Osteoblast (primary cell): Measurements from ENCODE around the gene ABCG8. TPM values are rescaled to one million over a fixed set of nuclear protein-coding genes. Genes with fewer than 3 reads are reported as not detected.

Source experiments
- DNase-seq: peaks from one replicate; pipeline ENCODE4 v3.0.0; 2011; ENCODE audit warnings: low spot score, mixed read lengths; ENCODE audit not compliant: insufficient read length; ENCODE audit errors: missing footprints
- H2AFZ ChIP-seq: 2 replicates; pipeline ENCODE4 v1.6.0; 2011; ENCODE audit warnings: mild to moderate bottlenecking, low read length
- H3K27ac ChIP-seq: 2 replicates; pipeline ENCODE4 v1.5.1; 2011; ENCODE audit warnings: mild to moderate bottlenecking, low read depth, low read length, moderate library complexity
- H3K27me3 ChIP-seq: 2 replicates; pipeline ENCODE4 v1.6.0; 2012; ENCODE audit warnings: mild to moderate bottlenecking, control low read depth, inconsistent platforms, low read length, moderate library complexity; ENCODE audit not compliant: insufficient read depth
- H3K36me3 ChIP-seq: 2 replicates; pipeline ENCODE4 v1.5.1; 2011; ENCODE audit warnings: mild to moderate bottlenecking, low read length, control low read depth, moderate library complexity; ENCODE audit not compliant: insufficient read depth
- H3K4me1 ChIP-seq: 2 replicates; pipeline ENCODE4 v1.5.1; 2011; ENCODE audit warnings: mild to moderate bottlenecking, low read length, control low read depth, moderate library complexity; ENCODE audit not compliant: insufficient read depth
- H3K4me2 ChIP-seq: 2 replicates; pipeline ENCODE4 v1.6.0; 2011; ENCODE audit warnings: mild to moderate bottlenecking, low read length; ENCODE audit not compliant: insufficient read depth
- H3K4me3 ChIP-seq: fragments of 200-600 bp; sonication (generic); 3 replicates; pipeline ENCODE4 v1.5.1; 2012; ENCODE audit warnings: mild to moderate bottlenecking, low read length, inconsistent platforms; ENCODE audit not compliant: insufficient read depth
- H3K79me2 ChIP-seq: 2 replicates; pipeline ENCODE4 v1.6.0; 2012; ENCODE audit warnings: mild to moderate bottlenecking, low read length, control low read depth, inconsistent platforms; ENCODE audit not compliant: insufficient read depth
- H3K9me3 ChIP-seq: 2 replicates; pipeline ENCODE4 v1.5.1; 2011; ENCODE audit warnings: low read depth, low read length, control low read depth
- H4K20me1 ChIP-seq: 2 replicates; pipeline ENCODE4 v1.6.0; 2012; ENCODE audit warnings: mild to moderate bottlenecking, low read length, control low read depth; ENCODE audit not compliant: insufficient read depth
- CTCF ChIP-seq: IDR thresholded peaks from 2 replicates; pipeline ENCODE4 v1.5.1; 2011; ENCODE audit warnings: mild to moderate bottlenecking, low read depth, low read length, moderate library complexity; ENCODE audit errors: extremely low read depth
- total RNA-seq: library from RNA; depleted of rRNA; stranded (reverse); fragments of >200 nt; gene quantifications from 2 replicates; pipeline ENCODE4 v1.2.3, GENCODE V29; 2012

Gene ABCG8
- total RNA-seq, 1 donor: not detected

GRCh38 chr2:43894743-43895142 lies 56.0 kb downstream of the ABCG8 start:
- peaks cover 57% of the 10 kb centered on the region for H3K36me3 ChIP-seq
- no peak overlapping the region for H2AFZ ChIP-seq
- DNase-seq: no peak
- H3K27me3 ChIP-seq: no peaks in the 10 kb centered on the region
- H3K9me3 ChIP-seq: no peaks in the 10 kb centered on the region
- no peaks in the 10 kb centered on the region for H4K20me1 ChIP-seq
- no peaks in the 10 kb centered on the region for H3K4me1 ChIP-seq
- no peak overlapping the region for H3K27ac ChIP-seq
- H3K4me3 ChIP-seq: no peak overlapping the region
- TF ChIP-seq CTCF: no peak
- no peak overlapping the region for H3K4me2 ChIP-seq
- H3K79me2 ChIP-seq: peaks cover 2% of the 10 kb centered on the region

- Histone ChIP-seq H3K4me3 (no peak overlapping the region), H2AFZ (no peak overlapping the region), H4K20me1 (no peaks in the 10 kb centered on the region), H3K9me3 (no peaks in the 10 kb centered on the region), H3K79me2 (peaks cover 2% of the 10 kb centered on the region), H3K27ac (no peak overlapping the region), H3K27me3 (no peaks in the 10 kb centered on the region), H3K4me1 (no peaks in the 10 kb centered on the region), H3K4me2 (no peak overlapping the region), H3K36me3 (peaks cover 40% of the 10 kb centered on the region)
- TF ChIP-seq CTCF: no peak
- no peak for DNase-seq
Measured at GRCh38 chr2:43896906-43897305, 58.1 kb downstream of the ABCG8 start.

GRCh38 chr2:43897492-43897891 lies 58.7 kb downstream of the ABCG8 start:
- no peak for DNase-seq
- peaks cover 2% of the 10 kb centered on the region for H3K79me2 ChIP-seq
- no peaks in the 10 kb centered on the region for H4K20me1 ChIP-seq
- H3K36me3 ChIP-seq: peaks cover 42% of the 10 kb centered on the region
- H3K27ac ChIP-seq: no peak overlapping the region
- H3K4me3 ChIP-seq: no peak overlapping the region
- no peak for TF ChIP-seq CTCF
- no peak overlapping the region for H2AFZ ChIP-seq
- no peaks in the 10 kb centered on the region for H3K4me1 ChIP-seq
- H3K9me3 ChIP-seq: no peaks in the 10 kb centered on the region
- no peaks in the 10 kb centered on the region for H3K27me3 ChIP-seq
- no peak overlapping the region for H3K4me2 ChIP-seq

- DNase-seq: no peak
Measured at GRCh38 chr2:43898134-43898837, 59.5 kb downstream of the ABCG8 start.

More at GRCh38 chr2:43898134-43898837, 59.5 kb downstream of the ABCG8 start:
- no peak overlapping the region for H2AFZ ChIP-seq
- no peaks in the 10 kb centered on the region for H4K20me1 ChIP-seq
- peaks cover 34% of the 10 kb centered on the region for H3K36me3 ChIP-seq
- no peaks in the 10 kb centered on the region for H3K9me3 ChIP-seq
- no peaks in the 10 kb centered on the region for H3K27me3 ChIP-seq
- no peak overlapping the region for H3K27ac ChIP-seq
- H3K4me2 ChIP-seq: no peak overlapping the region
- peaks cover 2% of the 10 kb centered on the region for H3K79me2 ChIP-seq
- H3K4me3 ChIP-seq: no peak overlapping the region
- no peaks in the 10 kb centered on the region for H3K4me1 ChIP-seq
- TF ChIP-seq CTCF: no peak
